GM12864 (cell line): ENCODE results near the gene PCBP3.

Experiments used
- DNase-seq: peaks from one replicate; pipeline ENCODE4 v3.0.0-alpha.2; 2011; ENCODE audit warnings: low read depth
- H3K4me3 ChIP-seq: 2 replicates; pipeline ENCODE4 v1.5.1; 2011; ENCODE audit warnings: mild to moderate bottlenecking, low read depth, low read length, control low read depth
- TF ChIP-seq, protein P1 (sequence below): IDR thresholded peaks from 2 replicates; pipeline ENCODE4 v1.5.1; 2011; ENCODE audit warnings: low read depth, mild to moderate bottlenecking, moderate library complexity, low read length, control low read depth, inconsistent platforms; ENCODE audit errors: missing control alignments

PCBP3 gene

DNA sequence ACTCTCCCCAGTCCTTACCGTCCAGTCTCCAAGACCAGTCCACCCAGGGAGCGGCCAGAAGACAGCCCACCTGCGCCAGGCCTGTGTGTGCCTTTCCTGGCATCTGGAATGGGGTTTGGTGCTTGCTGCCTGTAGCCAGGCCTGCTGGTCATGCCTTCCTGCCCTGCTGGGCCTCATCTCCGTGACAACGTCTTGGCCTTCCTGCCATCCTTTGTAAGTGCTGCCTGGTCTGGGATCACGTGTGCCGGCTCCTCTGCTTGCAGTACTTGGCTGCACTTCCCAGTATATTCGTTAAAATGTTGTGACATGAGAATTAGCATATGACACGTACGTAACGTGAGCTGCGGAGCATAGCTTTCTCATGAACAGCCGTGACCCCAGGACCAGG lies 192.7 kb downstream of the PCBP3 start:
- no peak for DNase-seq
- TF ChIP-seq, protein P1, sequence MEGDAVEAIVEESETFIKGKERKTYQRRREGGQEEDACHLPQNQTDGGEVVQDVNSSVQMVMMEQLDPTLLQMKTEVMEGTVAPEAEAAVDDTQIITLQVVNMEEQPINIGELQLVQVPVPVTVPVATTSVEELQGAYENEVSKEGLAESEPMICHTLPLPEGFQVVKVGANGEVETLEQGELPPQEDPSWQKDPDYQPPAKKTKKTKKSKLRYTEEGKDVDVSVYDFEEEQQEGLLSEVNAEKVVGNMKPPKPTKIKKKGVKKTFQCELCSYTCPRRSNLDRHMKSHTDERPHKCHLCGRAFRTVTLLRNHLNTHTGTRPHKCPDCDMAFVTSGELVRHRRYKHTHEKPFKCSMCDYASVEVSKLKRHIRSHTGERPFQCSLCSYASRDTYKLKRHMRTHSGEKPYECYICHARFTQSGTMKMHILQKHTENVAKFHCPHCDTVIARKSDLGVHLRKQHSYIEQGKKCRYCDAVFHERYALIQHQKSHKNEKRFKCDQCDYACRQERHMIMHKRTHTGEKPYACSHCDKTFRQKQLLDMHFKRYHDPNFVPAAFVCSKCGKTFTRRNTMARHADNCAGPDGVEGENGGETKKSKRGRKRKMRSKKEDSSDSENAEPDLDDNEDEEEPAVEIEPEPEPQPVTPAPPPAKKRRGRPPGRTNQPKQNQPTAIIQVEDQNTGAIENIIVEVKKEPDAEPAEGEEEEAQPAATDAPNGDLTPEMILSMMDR = no peak

GRCh38 chr21:45836694-45837670 lies 193.5 kb downstream of the PCBP3 start:
- DNase-seq = no peak
- no peak overlapping the region for H3K4me3 ChIP-seq
- TF ChIP-seq, protein P1 = no peak

More for the DNA sequence above, 192.7 kb downstream of the PCBP3 start:
- no peak overlapping the region for H3K4me3 ChIP-seq

- TF ChIP-seq, protein P1 = no peak
- no peak overlapping the region for H3K4me3 ChIP-seq
- no peak for DNase-seq
Observed at GRCh38 chr21:45837936-45838335, 194.4 kb downstream of the PCBP3 start.

- no peak for DNase-seq
- TF ChIP-seq, protein P1 = no peak
- H3K4me3 ChIP-seq = no peak overlapping the region
Observed at GRCh38 chr21:45838634-45839033, 195.1 kb downstream of the PCBP3 start.

- H3K4me3 ChIP-seq = no peak overlapping the region
- TF ChIP-seq, protein P1 = no peak
- no peak for DNase-seq
Observed at GRCh38 chr21:45839274-45839673, 195.7 kb downstream of the PCBP3 start.

- H3K4me3 ChIP-seq = no peak overlapping the region
- DNase-seq = no peak
- TF ChIP-seq, protein P1 = no peak
Observed at GRCh38 chr21:45841033-45841432, 197.5 kb downstream of the PCBP3 start.
